ENCODE data around the gene ENTPD6. TPM values are rescaled to one million over a fixed set of nuclear protein-coding genes. Genes with fewer than 3 reads are reported as not detected.

Gene ENTPD6
- total RNA-seq, 8 experiments from 2014 or later: 37.7 to 58.2 (median 53.1) TPM

DNA sequence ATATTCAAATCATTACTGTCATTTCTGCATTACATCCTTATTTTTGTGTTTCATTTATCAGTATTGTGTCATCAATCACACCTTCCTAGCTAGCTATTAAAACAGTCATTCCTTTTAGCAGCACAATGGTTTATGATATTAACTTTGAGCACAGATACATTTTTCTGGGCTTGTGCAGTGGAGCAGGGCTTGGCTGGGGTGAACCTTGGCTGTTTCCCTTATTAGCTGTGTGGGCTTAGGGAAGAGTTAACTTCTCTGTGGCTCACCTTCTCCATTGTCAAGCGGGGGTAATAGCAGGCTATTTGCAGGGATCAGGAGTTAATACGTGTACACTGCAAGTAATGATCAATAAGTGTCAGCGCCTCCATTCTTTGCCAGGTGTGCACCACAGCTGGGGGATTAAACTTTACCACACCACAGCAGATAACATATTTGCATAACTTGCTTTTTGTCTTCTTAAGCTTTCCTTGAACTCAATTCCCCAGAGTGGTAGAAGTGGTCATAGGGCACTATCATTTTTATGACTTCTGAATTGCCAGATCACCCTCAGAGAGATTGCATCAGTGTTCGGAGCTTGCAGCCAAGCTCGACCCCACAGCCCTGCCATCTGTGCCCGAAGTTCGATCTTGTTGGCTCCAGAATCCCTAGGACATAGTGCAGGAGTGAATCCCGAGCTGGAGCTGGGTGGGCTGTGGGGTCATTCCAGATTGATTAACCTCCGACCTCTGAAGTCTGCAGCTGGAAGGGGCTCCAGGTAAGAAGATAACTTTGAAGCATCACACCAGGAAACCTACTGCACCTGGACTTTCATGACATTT is 50.9 kb downstream of the ENTPD6 start:
- 58 to 100% (median 80%) methylated on average over 1 to 9 of the region's 9 CpGs; no CpG with 5 or more reads in 3 of the 10 experiments for WGBS, 10 experiments
- no peak for ATAC-seq (replicated peaks in 6 of 8)
- Histone ChIP-seq H3K4me1 (replicated peaks in 1 of 2) (peaks cover 29 to 39% of the 10 kb centered on the region in 2 donors), H3K4me3 (peak overlapping the region in 1 of 5 donors; percentile 78), H3K27ac (no peak overlapping the region)
- in situ Hi-C loops (cut with MboI; ENCODE audit: low pct_unique_long_range_greater_than_20kb in 2 of 9, low sequenced_read_pairs in 9 of 9, unreplicated experiment in 9 of 9): no loop called here

DNA sequence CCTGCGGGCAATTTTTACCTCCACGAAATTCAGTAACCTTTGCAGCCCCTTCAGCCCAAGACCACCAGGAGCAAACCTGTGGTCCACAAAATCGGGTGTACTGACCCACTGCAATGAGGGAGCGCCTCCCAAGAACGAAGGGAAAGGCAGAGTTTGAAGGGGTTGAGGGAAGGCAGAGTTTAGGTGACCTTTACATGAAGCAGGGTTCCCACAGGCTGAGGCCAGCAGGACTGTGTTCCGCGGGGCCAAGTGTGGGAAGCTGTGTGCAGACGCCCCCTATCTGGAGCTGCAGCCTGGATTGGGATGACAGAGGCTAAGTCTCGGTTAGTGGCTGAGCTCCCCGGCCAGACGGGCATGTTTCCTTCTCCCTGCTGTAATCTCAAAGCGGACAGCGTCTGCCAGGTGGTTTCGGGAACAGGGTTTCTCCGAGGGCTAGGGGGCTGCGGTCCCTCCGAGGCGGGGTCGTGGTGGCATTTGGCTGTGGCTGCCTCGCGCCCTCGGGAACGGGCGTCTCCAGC is 51.5 kb downstream of the ENTPD6 start:
- Histone ChIP-seq H3K4me1 (replicated peaks in 1 of 2) (peaks cover 31 to 42% of the 10 kb centered on the region in 2 donors), H3K4me3 (peak overlapping the region; percentile 58 to 82 (median 68)), H3K27ac (peak overlapping the region; percentile 81 to 87)
- 0 to 40% (median 11%) methylated on average over 1 to 4 of the region's 24 CpGs; no CpG with 5 or more reads in 4 of the 10 experiments for WGBS, 10 experiments
- peak; percentile 16 to 65 (median 54) for ATAC-seq (replicated peaks in 6 of 8)
- in situ Hi-C loops (cut with MboI; ENCODE audit: low pct_unique_long_range_greater_than_20kb in 2 of 9, low sequenced_read_pairs in 9 of 9, unreplicated experiment in 9 of 9): no loop called here

GRCh38 chr20:25247518-25247955 is 52.0 kb downstream of the ENTPD6 start:
- in situ Hi-C loops (cut with MboI; ENCODE audit: low pct_unique_long_range_greater_than_20kb in 2 of 9, low sequenced_read_pairs in 9 of 9, unreplicated experiment in 9 of 9): no loop called here
- Histone ChIP-seq H3K4me3 (peak overlapping the region; percentile 58 to 82 (median 68)), H3K27ac (peak overlapping the region; percentile 81 to 87), H3K4me1 (replicated peaks in 1 of 2) (peaks cover 32 to 41% of the 10 kb centered on the region in 2 donors)
- ATAC-seq (replicated peaks in 6 of 8): peak; percentile 38 to 57 (median 52)
- WGBS, 10 experiments: 4% methylated on average over 3 of the region's 37 CpGs; no CpG with 5 or more reads in 9 of the 10 experiments

DNA sequence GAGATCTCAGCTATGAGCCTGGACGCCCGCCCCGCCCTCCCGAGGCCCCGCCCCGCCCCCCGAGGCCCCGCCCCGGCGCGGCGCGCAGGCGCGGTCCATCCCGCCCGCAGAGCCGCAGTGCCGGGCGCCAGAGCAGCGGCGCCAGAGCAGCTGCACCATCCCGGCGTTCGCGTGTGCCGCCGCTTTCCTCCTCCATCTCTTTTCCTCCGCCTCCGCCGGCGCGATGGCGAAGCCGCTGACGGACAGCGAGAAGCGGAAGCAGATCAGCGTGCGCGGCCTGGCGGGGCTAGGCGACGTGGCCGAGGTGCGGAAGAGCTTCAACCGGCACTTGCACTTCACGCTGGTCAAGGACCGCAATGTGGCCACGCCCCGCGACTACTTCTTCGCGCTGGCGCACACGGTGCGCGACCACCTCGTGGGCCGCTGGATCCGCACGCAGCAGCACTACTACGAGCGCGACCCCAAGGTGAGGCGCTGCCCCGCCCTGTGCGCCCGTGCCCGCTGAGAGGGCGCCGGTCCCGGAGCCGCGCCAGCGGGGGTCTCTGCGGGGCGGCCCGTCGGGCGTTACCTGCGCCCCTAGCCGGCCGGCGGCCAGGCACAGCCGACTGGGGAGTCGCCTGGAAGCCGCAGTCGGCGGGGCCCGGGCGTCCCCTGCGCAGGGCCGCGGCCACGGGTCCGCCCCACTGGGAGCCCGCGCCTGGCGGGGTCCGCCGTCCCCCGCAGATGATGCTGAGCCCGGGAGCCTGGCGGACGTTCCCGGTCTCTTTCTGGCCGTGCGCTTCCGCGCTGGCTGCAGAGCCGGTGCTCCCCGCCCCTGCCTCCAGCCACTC is 52.7 kb downstream of the ENTPD6 start, which contains the start of gene PYGB:
Gene PYGB, plus strand, starts transcription at position 130 of the 830 bp plus-strand sequence. Its CDS starts 94 bp downstream, at position 224.
- Histone ChIP-seq H3K4me1 (replicated peaks in 1 of 2) (peaks cover 32 to 41% of the 10 kb centered on the region in 2 donors), H3K4me3 (peak within 1 kb of the TSS; percentile 58 to 82 (median 68)), H3K27ac (peak within 1 kb of the TSS; percentile 81 to 87)
- in situ Hi-C loops (cut with MboI; ENCODE audit: low pct_unique_long_range_greater_than_20kb in 2 of 9, low sequenced_read_pairs in 9 of 9, unreplicated experiment in 9 of 9): no loop called here
- peak; percentile 65 to 81 (median 76) for ATAC-seq (replicated peaks in 6 of 8)
- 0% methylated on average over 2 to 12 of the region's 113 CpGs; no CpG with 5 or more reads in 6 of the 10 experiments for WGBS, 10 experiments

- peak overlapping the region; percentile 58 to 82 (median 68) for H3K4me3 ChIP-seq
- WGBS, 10 experiments: 0 to 19% (median 0%) methylated on average over 1 to 6 of the region's 6 CpGs; no CpG with 5 or more reads in 2 of the 10 experiments
- H3K27ac ChIP-seq: peak overlapping the region; percentile 81 to 87
- in situ Hi-C loops (cut with MboI; ENCODE audit: low pct_unique_long_range_greater_than_20kb in 2 of 9, low sequenced_read_pairs in 9 of 9, unreplicated experiment in 9 of 9): no loop called here
- H3K4me1 ChIP-seq (replicated peaks in 1 of 2): peaks cover 32 to 41% of the 10 kb centered on the region in 2 donors
- ATAC-seq (replicated peaks in 6 of 8): no peak
Measured at GRCh38 chr20:25248786-25249172, 53.3 kb downstream of the ENTPD6 start.

DNA sequence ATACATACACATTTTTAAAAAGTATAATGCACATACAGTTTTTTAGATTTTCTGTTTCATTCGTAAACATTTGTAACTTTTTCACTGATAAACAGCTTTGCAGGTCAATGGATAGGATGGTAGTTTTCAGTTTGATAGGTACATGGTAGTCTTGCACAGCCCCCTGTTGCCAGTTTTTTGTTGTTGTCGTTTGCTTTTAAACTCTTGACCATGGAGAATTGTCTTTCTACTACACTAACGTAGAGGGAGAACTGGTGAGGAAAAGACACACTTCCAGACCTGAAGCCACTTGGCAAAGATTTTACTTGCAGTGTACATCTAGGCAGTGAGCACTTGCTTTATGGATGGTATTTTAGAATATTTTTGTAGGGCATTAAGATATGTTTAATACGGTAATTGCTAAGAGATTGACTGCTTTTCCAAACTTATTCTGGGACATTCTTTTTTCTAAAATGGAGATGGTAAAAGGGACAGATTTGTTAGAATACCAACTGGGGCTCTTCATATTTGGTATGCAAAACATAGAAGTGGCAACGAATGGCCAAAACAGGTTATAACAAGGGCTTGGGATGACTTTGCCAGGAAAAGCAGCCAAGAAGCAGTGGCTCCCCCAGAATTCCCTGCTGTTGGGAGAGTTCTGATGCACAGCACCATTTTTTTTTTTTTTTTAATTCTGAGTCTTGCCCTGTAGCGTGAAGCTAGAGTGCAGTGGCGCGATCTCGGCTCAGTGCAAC is 53.9 kb downstream of the ENTPD6 start:
- 0 to 75% (median 29%) methylated on average over 2 to 8 of the region's 9 CpGs for WGBS, 10 experiments
- Histone ChIP-seq H3K4me3 (peak overlapping the region; percentile 58 to 82 (median 68)), H3K4me1 (replicated peaks in 1 of 2) (peaks cover 32 to 41% of the 10 kb centered on the region in 2 donors), H3K27ac (no peak overlapping the region)
- in situ Hi-C loops (cut with MboI; ENCODE audit: low pct_unique_long_range_greater_than_20kb in 2 of 9, low sequenced_read_pairs in 9 of 9, unreplicated experiment in 9 of 9): no loop called here
- no peak for ATAC-seq (replicated peaks in 6 of 8)

- Histone ChIP-seq H3K27ac (no peak overlapping the region), H3K4me1 (replicated peaks in 1 of 2) (peaks cover 32 to 41% of the 10 kb centered on the region in 2 donors), H3K4me3 (peak overlapping the region in 2 of 5 donors; percentile 78 to 82)
- 39 to 90% (median 69%) methylated on average over 1 to 3 of the region's 3 CpGs for WGBS, 10 experiments
- in situ Hi-C loops (cut with MboI; ENCODE audit: low pct_unique_long_range_greater_than_20kb in 2 of 9, low sequenced_read_pairs in 9 of 9, unreplicated experiment in 9 of 9): loop anchor here in 1 of 9 experiments (25.0 kb wide), 1 partner anchor 187 kb away; no protein-coding TSS in a partner anchor
- ATAC-seq (replicated peaks in 6 of 8): no peak
Measured at GRCh38 chr20:25250508-25250907, 55.0 kb downstream of the ENTPD6 start.

DNA sequence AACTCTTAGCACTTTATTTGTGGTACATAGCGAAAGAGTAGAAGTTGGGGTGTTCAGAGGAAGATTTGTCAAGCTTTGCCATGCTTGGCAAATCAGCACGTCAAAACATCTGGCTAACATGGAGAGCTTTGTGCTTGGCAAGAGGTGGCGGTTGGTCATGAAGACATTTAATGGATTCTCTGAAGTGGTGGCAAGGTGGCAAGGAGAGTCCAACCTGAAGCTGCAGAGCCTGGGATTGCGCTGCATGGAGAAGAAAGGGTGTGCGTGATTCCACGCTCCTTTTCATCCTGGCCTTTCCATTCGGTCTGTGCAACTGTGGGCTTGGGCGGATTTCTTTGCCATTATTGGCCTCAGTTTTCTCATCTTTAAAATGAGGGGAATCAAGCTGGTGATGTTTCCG is 55.5 kb downstream of the ENTPD6 start:
- peak overlapping the region in 1 of 5 donors; percentile 82 for H3K4me3 ChIP-seq

DNA sequence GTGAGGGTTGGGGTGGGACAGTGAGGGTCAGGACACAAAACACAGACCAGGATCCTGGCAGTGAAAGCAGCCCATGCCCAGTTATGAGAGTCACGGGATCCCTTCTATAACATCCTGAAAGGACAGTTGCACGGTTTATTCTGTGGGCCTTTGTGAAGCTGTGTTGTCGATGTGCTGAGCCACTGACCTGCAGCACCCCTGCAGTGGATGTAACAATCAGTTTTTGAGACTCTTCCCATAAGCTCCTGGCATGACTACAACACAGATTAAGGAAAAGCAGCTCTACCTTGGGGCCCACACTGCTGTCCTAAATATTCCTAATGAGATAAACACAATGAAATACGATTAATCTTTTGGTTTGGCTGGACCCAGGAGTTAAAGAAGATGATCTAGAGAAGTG is 56.0 kb downstream of the ENTPD6 start:
- H3K27ac ChIP-seq: no peak overlapping the region
- peaks cover 31 to 38% of the 10 kb centered on the region in 2 donors for H3K4me1 ChIP-seq (replicated peaks in 1 of 2)
- in situ Hi-C loops (cut with MboI; ENCODE audit: low pct_unique_long_range_greater_than_20kb in 2 of 9, low sequenced_read_pairs in 9 of 9, unreplicated experiment in 9 of 9): loop anchor here in 1 of 9 experiments (25.0 kb wide), 1 partner anchor 186 kb away; no protein-coding TSS in a partner anchor
- 54 to 100% (median 80%) methylated on average over 1 to 4 of the region's 4 CpGs; no CpG with 5 or more reads in 2 of the 10 experiments for WGBS, 10 experiments
- ATAC-seq (replicated peaks in 6 of 8): no peak
- peak overlapping the region in 1 of 5 donors; percentile 82 for H3K4me3 ChIP-seq

More for the DNA sequence above, 55.5 kb downstream of the ENTPD6 start:
- 68 to 100% (median 93%) methylated on average over 1 to 9 of the region's 9 CpGs for WGBS, 10 experiments
- in situ Hi-C loops (cut with MboI; ENCODE audit: low pct_unique_long_range_greater_than_20kb in 2 of 9, low sequenced_read_pairs in 9 of 9, unreplicated experiment in 9 of 9): loop anchor here in 1 of 9 experiments (25.0 kb wide), 1 partner anchor 186 kb away; no protein-coding TSS in a partner anchor
- no peak for ATAC-seq (replicated peaks in 6 of 8)
- peaks cover 32 to 41% of the 10 kb centered on the region in 2 donors for H3K4me1 ChIP-seq (replicated peaks in 1 of 2)
- H3K27ac ChIP-seq: no peak overlapping the region

DNA sequence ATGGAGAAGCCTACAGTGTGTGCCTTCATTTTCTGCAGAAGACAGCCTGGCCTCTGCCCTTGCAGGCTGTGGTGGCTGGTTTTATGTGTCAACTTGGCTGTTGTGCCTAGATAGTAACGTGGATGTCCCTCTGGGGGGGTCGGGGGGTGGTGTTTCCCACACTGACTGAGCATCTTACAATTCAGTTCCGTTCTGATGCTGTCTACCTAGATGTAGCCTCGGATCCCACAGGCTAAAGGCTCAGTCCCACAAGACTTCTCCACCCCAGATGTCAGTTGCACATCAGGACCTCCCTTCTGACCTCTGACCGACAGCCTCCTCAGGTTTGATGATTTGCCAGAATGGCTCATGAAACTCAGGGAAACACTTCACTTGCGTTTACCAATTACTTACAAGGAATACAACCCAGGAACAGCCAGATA is 56.7 kb downstream of the ENTPD6 start:
- in situ Hi-C loops (cut with MboI; ENCODE audit: low pct_unique_long_range_greater_than_20kb in 2 of 9, low sequenced_read_pairs in 9 of 9, unreplicated experiment in 9 of 9): loop anchor here in 1 of 9 experiments (25.0 kb wide), 1 partner anchor 185 kb away; no protein-coding TSS in a partner anchor
- Histone ChIP-seq H3K27ac (no peak overlapping the region), H3K4me1 (replicated peaks in 1 of 2) (peaks cover 28 to 33% of the 10 kb centered on the region in 2 donors), H3K4me3 (no peak overlapping the region)
- 67 to 90% (median 80%) methylated on average over 1 to 3 of the region's 6 CpGs; no CpG with 5 or more reads in 5 of the 10 experiments for WGBS, 10 experiments
- no peak for ATAC-seq (replicated peaks in 6 of 8)

DNA sequence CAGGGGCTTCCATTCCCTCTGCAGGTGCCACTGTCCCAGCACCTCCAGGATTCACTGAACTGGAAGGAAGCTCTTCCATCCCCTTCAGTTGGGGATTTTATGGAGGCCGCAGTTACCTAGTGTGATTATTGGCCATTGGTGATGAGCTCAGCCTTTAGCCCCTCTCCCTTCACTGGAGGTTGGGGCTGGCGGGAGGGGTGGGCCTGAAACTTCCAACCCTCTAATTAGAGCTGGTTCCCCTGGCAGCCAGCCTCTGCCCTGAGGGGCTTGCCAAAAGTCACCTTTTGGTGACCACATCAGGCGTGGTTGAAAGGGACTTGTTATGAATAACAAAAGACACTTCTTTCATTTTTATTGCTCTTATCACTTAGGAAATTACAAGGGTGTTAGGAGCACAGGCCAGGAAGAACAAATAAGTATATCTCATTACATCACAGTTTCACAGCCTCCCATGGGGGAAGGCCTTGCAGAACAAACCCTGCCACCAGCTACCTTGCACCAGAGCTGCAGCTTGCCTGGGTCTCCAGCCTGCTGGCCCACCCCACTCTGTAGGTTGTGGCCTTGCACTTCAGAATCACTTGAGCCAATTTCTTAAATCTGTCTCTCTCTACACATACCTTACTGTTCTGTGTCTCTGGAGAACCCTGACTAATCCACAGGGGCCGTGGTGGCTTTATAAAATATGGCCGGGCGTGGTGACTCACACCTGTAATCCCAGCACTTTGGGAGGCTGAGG is 57.3 kb downstream of the ENTPD6 start:
- H3K4me1 ChIP-seq (replicated peaks in 1 of 2): peaks cover 28 to 33% of the 10 kb centered on the region in 2 donors
- no peak for ATAC-seq (replicated peaks in 6 of 8)
- WGBS, 10 experiments: 55 to 100% (median 63%) methylated on average over 1 to 4 of the region's 6 CpGs; no CpG with 5 or more reads in 5 of the 10 experiments
- no peak overlapping the region for H3K27ac ChIP-seq
- in situ Hi-C loops (cut with MboI; ENCODE audit: low pct_unique_long_range_greater_than_20kb in 2 of 9, low sequenced_read_pairs in 9 of 9, unreplicated experiment in 9 of 9): loop anchor here in 1 of 9 experiments (25.0 kb wide), 1 partner anchor 184 kb away; no protein-coding TSS in a partner anchor
- H3K4me3 ChIP-seq: no peak overlapping the region

Data from motor neuron (in vitro differentiated cells).